HEK293T (cell line): ENCODE data around the gene TSEN54.

Experiments
- CTCF ChIA-PET: fragments of 350-600 bp; formaldehyde crosslinking; extraction: SDS; loops from one replicate; lab custom pipeline; 2021; ENCODE audit warnings: antibody characterized with exemption, inconsistent platforms; lab: Yijun Ruan, JAX
- POLR2A ChIA-PET: fragments of 350-600 bp; formaldehyde crosslinking; extraction: SDS; loops from one replicate; lab custom pipeline; 2020; ENCODE audit warnings: antibody characterized with exemption, inconsistent platforms; lab: Yijun Ruan, JAX
- DNase-seq: peaks from one replicate; pipeline ENCODE4 v3.0.0; 2012; ENCODE audit warnings: mixed read lengths; ENCODE audit errors: extremely low spot score
- ARNT ChIP-seq: fragments of 450-650 bp; IDR thresholded peaks from 2 replicates; pipeline ENCODE4 v1.6.1; 2017; ENCODE audit warnings: mild to moderate bottlenecking
- BHLHE40 ChIP-seq: fragments of 450-650 bp; IDR thresholded peaks from 2 replicates; pipeline ENCODE4 v1.6.1; 2016; ENCODE audit warnings: mild to moderate bottlenecking, moderate library complexity, borderline replicate concordance
- CTBP1 ChIP-seq: fragments of 450-650 bp; IDR thresholded peaks from 2 replicates; pipeline ENCODE4 v1.6.1; 2016; ENCODE audit warnings: borderline replicate concordance
- ELF4 ChIP-seq: fragments of 450-650 bp; IDR thresholded peaks from 2 replicates; pipeline ENCODE4 v1.6.1; 2017; ENCODE audit warnings: antibody characterized with exemption
- FOXA1 ChIP-seq: fragments of 450-650 bp; IDR thresholded peaks from 2 replicates; pipeline ENCODE4 v1.6.1; 2016; ENCODE audit warnings: mild to moderate bottlenecking
- FOXK2 ChIP-seq: fragments of 450-650 bp; IDR thresholded peaks from 2 replicates; pipeline ENCODE4 v1.6.1; 2016; ENCODE audit warnings: mild to moderate bottlenecking
- FOXM1 ChIP-seq: fragments of 450-650 bp; IDR thresholded peaks from 2 replicates; pipeline ENCODE4 v1.6.1; 2017; ENCODE audit warnings: mild to moderate bottlenecking, borderline replicate concordance
- HDGF ChIP-seq: fragments of 450-650 bp; IDR thresholded peaks from 2 replicates; pipeline ENCODE4 v1.6.1; 2017; ENCODE audit warnings: antibody characterized with exemption, borderline replicate concordance
- L3MBTL2 ChIP-seq: fragments of 450-650 bp; conservative IDR thresholded peaks from 2 replicates; pipeline ENCODE4 v1.6.1; 2016; ENCODE audit warnings: mild to moderate bottlenecking
- LEF1 ChIP-seq: fragments of 450-650 bp; IDR thresholded peaks from 2 replicates; pipeline ENCODE4 v1.6.1; 2017; ENCODE audit warnings: mild to moderate bottlenecking, borderline replicate concordance
- NFRKB ChIP-seq: fragments of 450-650 bp; IDR thresholded peaks from 2 replicates; pipeline ENCODE4 v1.6.1; 2016; ENCODE audit warnings: mild to moderate bottlenecking, moderate library complexity
- PKNOX1 ChIP-seq: fragments of 450-650 bp; IDR thresholded peaks from 2 replicates; pipeline ENCODE4 v1.6.1; 2016
- SP1 ChIP-seq: fragments of 450-650 bp; IDR thresholded peaks from 2 replicates; pipeline ENCODE4 v1.6.1; 2017
- SUZ12 ChIP-seq: fragments of 450-650 bp; IDR thresholded peaks from 2 replicates; pipeline ENCODE4 v1.6.1; 2016; ENCODE audit warnings: mild to moderate bottlenecking
- TARDBP ChIP-seq: fragments of 450-650 bp; IDR thresholded peaks from 2 replicates; pipeline ENCODE4 v1.6.1; 2016
- ZNF384 ChIP-seq: fragments of 450-650 bp; IDR thresholded peaks from 2 replicates; pipeline ENCODE4 v1.6.1; 2016

Gene TSEN54

GRCh38 chr17:75473246-75473645 lies 43.1 kb upstream of the TSEN54 start:
- no peak for DNase-seq
- ChIA-PET POLR2A (interaction anchor here (2.8 kb wide), 1 partner anchor 17 kb away, joined by 14 read pairs; the partner anchor contains the start of gene TMEM94), CTCF (interaction anchor here (1.2 kb wide), 1 partner anchor 32 kb away, joined by 3 read pairs; no protein-coding TSS in a partner anchor)
- no peak for TF ChIP-seq BHLHE40

GRCh38 chr17:75474736-75475135 lies 41.6 kb upstream of the TSEN54 start:
- no peak for DNase-seq
- TF ChIP-seq FOXK2 (no peak), ELF4 (no peak), TARDBP (no peak), CTBP1 (no peak), FOXA1 (no peak), ARNT (no peak), PKNOX1 (no peak), NFRKB (no peak), HDGF (no peak), SUZ12 (no peak), ZNF384 (no peak), LEF1 (no peak), SP1 (no peak), FOXM1 (no peak), BHLHE40 (no peak), L3MBTL2 (no peak)
- ChIA-PET POLR2A (interaction anchor here (2.8 kb wide), 1 partner anchor 19 kb away, joined by 14 read pairs; the partner anchor contains the start of gene TMEM94), CTCF (no interaction called here)

- TF ChIP-seq BHLHE40 (no peak), ELF4 (no peak), SUZ12 (no peak), FOXM1 (no peak), CTBP1 (no peak), ARNT (no peak), FOXK2 (no peak), HDGF (no peak), ZNF384 (no peak), FOXA1 (no peak), L3MBTL2 (no peak), PKNOX1 (no peak), NFRKB (no peak), SP1 (no peak), TARDBP (no peak), LEF1 (no peak)
- DNase-seq: no peak
- CTCF ChIA-PET: interaction anchor here (0.6 kb wide), 1 partner anchor 273 kb away, joined by 3 read pairs; no protein-coding TSS in a partner anchor
- POLR2A ChIA-PET: interaction anchor here (2.8 kb wide), 1 partner anchor 19 kb away, joined by 14 read pairs; the partner anchor contains the start of gene TMEM94
Measured at GRCh38 chr17:75475144-75475835, 41.0 kb upstream of the TSEN54 start.

GRCh38 chr17:75475851-75476250 lies 40.5 kb upstream of the TSEN54 start:
- no peak for DNase-seq
- no peak for TF ChIP-seq SP1
- TF ChIP-seq FOXA1: no peak
- no peak for TF ChIP-seq ELF4
- no peak for TF ChIP-seq FOXM1
- no peak for TF ChIP-seq NFRKB
- TF ChIP-seq ARNT: no peak
- no peak for TF ChIP-seq FOXK2
- no peak for TF ChIP-seq SUZ12
- no peak for TF ChIP-seq L3MBTL2
- TF ChIP-seq ZNF384: no peak
- no peak for TF ChIP-seq TARDBP
- no peak for TF ChIP-seq LEF1
- TF ChIP-seq CTBP1: no peak
- TF ChIP-seq PKNOX1: no peak
- TF ChIP-seq HDGF: no peak
- TF ChIP-seq BHLHE40: no peak
- CTCF ChIA-PET: interaction anchor here (0.6 kb wide), 1 partner anchor 273 kb away, joined by 3 read pairs; no protein-coding TSS in a partner anchor
- POLR2A ChIA-PET: interaction anchor here (2.1 to 3.3 kb wide), 2 partner anchors 18 to 20 kb away, joined by 5 to 12 read pairs; partner anchors contain the start of gene TMEM94

GRCh38 chr17:75476271-75476671 lies 40.1 kb upstream of the TSEN54 start:
- POLR2A ChIA-PET: interaction anchor here (2.1 to 3.3 kb wide), 2 partner anchors 19 to 20 kb away, joined by 5 to 12 read pairs; partner anchors contain the start of gene TMEM94
- CTCF ChIA-PET: interaction anchor here (0.6 kb wide), 1 partner anchor 274 kb away, joined by 3 read pairs; no protein-coding TSS in a partner anchor
- DNase-seq: no peak
- TF ChIP-seq LEF1 (no peak), HDGF (no peak), ARNT (no peak), FOXM1 (no peak), SUZ12 (no peak), FOXK2 (no peak), ZNF384 (no peak), L3MBTL2 (no peak), SP1 (no peak), NFRKB (no peak), ELF4 (no peak), TARDBP (no peak), FOXA1 (no peak), BHLHE40 (no peak), PKNOX1 (no peak), CTBP1 (no peak)
